ENCODE measurements around the gene LAMA3.
A peak's percentile ranks its signal among the peaks of the same experiment; 100 is the strongest.

Gene LAMA3

GRCh38 chr18:23871410-23871809 is 182.2 kb downstream of the LAMA3 start:
- DNase-seq (ENCODE audit: low read depth in 1 of 2, low spot score in 1 of 2): peak; percentile 40 to 53

DNA sequence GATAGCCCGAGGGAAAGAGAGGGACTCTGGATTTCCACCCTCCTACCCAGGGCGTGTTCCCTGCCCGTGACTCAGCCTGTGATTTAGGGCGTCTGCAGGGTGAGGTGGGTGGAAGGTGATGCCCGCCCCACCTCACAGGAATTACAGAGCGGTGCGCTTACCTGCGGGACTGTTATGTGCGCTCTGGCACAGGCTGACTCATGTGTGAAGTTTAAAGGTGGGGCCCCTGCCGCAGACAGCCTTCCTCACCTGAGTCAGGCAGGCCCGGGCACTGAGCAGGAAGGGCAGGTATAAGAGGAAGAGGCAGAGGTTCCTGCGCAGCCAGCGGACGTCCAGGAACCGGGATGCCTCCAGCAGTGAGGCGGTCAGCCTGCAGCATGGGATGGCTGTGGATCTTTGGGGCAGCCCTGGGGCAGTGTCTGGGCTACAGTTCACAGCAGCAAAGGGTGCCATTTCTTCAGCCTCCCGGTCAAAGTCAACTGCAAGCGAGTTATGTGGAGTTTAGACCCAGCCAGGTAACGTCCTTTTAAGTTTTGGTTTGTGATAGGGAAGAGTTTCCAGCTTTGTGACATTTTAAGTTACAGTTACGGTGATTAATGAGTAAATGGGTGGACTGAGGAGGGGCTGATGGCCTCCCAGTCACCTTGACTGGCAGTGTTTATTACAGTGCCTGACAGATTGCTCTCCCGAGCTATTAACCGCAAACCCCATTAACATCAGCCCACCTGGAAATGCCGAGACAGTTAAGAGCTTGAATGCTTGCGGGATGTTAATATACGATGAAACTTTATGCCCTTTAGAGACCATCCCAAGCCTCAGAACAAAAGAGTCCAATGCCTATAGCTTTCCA is 183.7 kb downstream of the LAMA3 start:
- peak in 1 of 2 donors; percentile 14 for DNase-seq (ENCODE audit: low read depth in 1 of 2, low spot score in 1 of 2)

DNA sequence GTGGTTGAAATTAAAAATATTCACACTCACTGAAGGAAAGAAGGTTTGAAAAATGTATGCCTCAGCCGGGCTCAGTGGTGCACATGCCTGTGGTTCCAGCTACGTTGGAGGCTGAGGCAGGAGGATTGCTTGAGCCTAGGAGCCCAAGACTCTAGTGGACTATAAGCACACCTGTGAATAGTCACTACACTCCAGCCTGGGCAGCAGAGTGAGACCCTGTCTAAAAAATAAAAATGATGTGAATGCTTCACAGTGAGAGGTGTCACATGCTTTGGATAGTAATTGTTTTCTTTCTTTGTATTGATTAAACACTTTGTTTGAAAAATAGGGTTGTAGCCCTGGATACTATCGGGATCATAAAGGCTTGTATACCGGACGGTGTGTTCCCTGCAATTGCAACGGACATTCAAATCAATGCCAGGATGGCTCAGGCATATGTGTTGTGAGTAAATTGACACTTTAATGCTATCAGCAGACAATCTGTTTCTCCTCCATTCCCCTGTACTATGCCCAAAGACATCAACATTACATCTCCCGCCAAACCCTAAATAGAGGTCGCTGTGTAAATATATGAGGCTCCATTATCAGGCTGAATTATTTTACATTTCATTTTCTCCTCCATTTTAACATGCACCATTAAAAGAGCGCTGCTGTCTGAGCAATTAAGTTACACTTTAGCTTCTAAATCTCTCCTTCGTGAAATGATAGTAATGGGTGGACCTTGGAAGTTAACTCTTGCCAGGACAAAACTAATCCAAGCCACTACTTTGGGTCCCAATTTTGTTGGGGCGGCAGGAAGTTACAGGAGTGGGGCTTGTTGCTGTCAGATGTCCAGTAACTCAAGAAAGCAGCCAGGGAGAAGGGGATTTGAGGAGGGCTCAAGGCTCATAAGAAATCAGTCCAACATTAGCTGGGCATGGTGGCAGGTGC is 187.0 kb downstream of the LAMA3 start:
- no peak for DNase-seq (ENCODE audit: low read depth in 1 of 2, low spot score in 1 of 2)

GRCh38 chr18:23876921-23877320 is 187.7 kb downstream of the LAMA3 start:
- DNase-seq (ENCODE audit: low read depth in 1 of 2, low spot score in 1 of 2): no peak

GRCh38 chr18:23877371-23877770 is 188.1 kb downstream of the LAMA3 start:
- DNase-seq (ENCODE audit: low read depth in 1 of 2, low spot score in 1 of 2): no peak

DNA sequence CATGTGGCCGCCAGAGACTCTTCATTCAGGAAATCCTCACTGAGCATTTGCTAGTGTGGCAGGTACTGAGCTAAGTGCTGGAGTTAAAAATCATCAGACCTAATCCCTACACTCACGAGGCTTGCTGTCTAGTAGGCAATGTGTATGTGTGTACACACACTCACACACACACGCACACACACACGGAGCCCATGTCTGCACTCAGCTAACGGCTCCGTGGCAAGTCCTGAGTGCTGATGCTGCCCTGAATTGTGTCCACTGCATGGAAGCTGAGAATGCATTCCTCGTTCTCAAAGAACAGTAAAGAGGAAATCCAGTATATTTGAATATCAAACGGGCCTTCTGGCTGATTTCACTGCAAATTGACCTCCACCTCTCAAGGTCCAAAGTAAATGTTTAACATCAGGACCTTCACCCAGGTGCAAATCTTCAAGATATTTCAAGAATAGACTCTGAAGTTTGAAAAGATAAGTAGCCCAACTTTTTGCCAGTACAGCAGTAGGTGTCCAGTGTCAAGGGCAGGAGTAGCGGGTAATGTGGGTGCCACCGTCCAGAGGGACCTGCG is 189.2 kb downstream of the LAMA3 start:
- no peak for DNase-seq (ENCODE audit: low read depth in 1 of 2, low spot score in 1 of 2)

DNA sequence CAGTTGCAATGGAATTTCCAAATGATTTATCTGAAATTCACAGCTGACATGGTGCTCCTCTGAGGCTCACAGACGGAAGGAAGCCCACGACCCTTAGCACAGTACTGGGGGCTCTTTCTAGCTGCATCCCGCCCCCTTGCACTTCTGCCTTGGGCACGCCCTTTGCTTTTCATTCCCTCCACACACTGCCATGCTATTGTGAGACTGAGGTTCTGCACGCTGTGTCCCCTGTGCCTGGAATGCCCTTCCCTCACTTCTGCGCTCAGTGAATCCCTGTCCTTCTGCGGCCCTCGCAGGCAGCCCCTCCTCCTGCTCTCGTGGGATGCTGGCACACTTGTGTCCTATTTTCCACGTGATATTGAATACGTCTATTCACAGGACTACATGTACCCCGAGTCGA is 189.9 kb downstream of the LAMA3 start:
- no peak for DNase-seq (ENCODE audit: low read depth in 1 of 2, low spot score in 1 of 2)

GRCh38 chr18:23879544-23879943 is 190.3 kb downstream of the LAMA3 start:
- DNase-seq (ENCODE audit: low read depth in 1 of 2, low spot score in 1 of 2): no peak

DNA sequence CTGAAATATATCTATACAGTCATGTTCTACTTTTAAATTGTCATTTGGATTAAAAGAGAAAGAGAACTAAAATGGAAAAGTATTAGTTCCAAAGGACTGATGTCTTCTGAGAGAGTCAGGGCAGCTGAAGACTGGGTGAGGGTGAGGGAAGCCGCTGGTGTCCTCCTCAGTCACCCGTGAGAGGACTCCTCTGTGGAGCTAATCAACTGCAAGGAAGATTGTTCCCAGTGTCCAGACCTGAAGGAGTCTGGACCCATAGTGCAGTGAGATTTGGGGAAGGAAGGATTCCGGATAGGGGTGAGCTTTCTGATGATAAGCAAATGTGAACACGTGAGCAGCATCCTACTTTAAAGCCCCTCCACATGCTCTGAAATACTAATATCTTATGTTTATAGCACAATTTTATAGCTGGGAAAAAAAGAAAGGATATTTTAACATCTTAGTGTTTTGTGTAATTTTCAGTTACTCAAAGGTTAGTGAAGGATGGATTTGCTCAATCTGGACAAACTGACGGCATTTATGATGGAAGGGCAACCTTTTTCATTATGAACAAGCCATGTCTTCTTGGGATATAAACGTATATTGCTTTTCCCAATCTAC is 190.8 kb downstream of the LAMA3 start:
- no peak for DNase-seq (ENCODE audit: low read depth in 1 of 2, low spot score in 1 of 2)

DNA sequence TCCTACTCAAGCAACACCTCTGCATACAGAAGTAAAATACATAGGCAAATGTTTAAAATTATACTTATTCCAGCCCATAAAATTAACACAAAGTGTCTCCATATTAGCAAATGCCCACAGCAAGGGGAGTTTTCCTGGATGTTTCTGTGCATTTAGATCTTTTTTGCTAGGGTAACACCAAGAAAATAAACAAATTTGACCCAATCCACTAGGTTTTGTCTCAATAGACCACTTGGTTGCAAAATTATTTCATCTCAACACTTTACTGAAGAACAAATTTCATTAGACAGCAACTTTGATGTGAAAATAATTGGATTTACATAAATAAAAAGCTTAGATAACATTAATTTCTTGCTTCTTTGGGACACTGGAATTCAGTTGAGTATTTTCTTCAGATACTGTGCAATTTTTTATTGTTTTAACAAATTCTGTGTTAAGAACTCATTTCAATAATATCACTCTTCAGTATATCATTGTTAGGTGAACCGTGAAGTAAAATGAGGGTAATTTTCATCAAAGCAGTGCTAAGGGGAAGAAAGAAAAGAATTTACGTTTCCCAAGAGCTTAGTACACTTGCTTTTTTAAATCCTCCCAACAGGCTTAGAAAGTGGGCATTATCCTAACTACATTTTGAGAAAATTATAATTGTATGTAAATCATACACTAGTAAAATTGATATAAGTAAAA is 191.8 kb downstream of the LAMA3 start:
- DNase-seq (ENCODE audit: low read depth in 1 of 2, low spot score in 1 of 2): no peak

- DNase-seq (ENCODE audit: low read depth in 1 of 2, low spot score in 1 of 2): no peak
These were observed 192.5 kb downstream of the LAMA3 start for GRCh38 chr18:23881778-23882177.

- no peak for DNase-seq (ENCODE audit: low read depth in 1 of 2, low spot score in 1 of 2)
These were observed 193.5 kb downstream of the LAMA3 start for GRCh38 chr18:23882616-23883276.

GRCh38 chr18:23883277-23883790 is 194.1 kb downstream of the LAMA3 start:
- DNase-seq (ENCODE audit: low read depth in 1 of 2, low spot score in 1 of 2): no peak

GRCh38 chr18:23884681-23885375 is 195.6 kb downstream of the LAMA3 start:
- DNase-seq (ENCODE audit: low read depth in 1 of 2, low spot score in 1 of 2): no peak

- no peak for DNase-seq (ENCODE audit: low read depth in 1 of 2, low spot score in 1 of 2)
These were observed 196.5 kb downstream of the LAMA3 start for GRCh38 chr18:23885750-23886149.

DNA sequence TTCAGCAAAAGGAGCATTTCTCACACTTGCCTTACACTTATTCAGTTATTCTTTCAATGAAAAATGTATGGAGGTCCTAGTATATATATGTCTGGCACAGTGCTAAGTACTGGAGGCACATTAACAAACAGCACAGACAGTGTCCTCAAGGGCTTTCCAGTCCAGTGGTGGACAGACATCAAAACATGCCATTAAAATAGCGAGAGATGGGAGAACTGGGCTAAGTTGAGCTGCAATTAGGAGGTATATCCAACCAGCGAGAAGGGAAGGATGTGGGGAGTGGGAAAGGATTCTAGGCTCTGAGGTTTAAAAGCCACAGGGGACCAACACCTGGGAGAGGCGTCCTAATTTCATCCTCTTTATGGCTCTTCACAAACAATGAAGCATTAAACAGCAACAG is 197.8 kb downstream of the LAMA3 start:
- DNase-seq (ENCODE audit: low read depth in 1 of 2, low spot score in 1 of 2): no peak

- no peak for DNase-seq (ENCODE audit: low read depth in 1 of 2, low spot score in 1 of 2)
These were observed 198.2 kb downstream of the LAMA3 start for GRCh38 chr18:23887493-23887892.

DNA sequence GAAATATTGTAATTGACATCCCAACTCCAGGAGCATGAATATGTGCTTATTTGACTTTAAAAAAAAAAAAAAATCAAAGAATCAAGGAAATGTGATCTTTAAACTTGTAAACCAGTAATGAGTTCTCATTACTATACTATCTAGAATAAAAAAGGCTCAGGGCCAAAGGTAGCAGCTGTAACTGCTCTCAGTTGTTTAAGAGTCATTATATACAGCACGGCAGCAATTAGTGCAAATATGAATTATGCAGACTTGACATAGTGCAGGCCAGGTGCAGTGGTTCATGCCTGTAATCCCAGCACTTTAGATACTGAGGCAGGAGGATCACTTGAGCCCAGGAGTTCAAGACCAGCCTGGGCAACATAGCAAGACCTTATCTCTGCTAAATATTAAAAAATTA is 199.6 kb downstream of the LAMA3 start:
- no peak for DNase-seq (ENCODE audit: low read depth in 1 of 2, low spot score in 1 of 2)

- no peak for DNase-seq (ENCODE audit: low read depth in 1 of 2, low spot score in 1 of 2)
These were observed 200.7 kb downstream of the LAMA3 start for GRCh38 chr18:23889907-23890306.

Data from activated T-helper 1 cell treated with anti-CD3 and anti-CD28 coated beads, Interleukin-2, amount 50 U/mL, for 16 hours (primary cell).